ENCODE measurements around the gene ANKS1A. TPM values are rescaled to one million over a fixed set of nuclear protein-coding genes. Genes with fewer than 3 reads are reported as not detected.

Gene ANKS1A
- total RNA-seq, 2 experiments from 2014 or later = 6.4 to 6.9 TPM

- ChIA-PET POLR2A (no interaction called here), CTCF (no interaction called here)
- no peaks in the 10 kb centered on the region for H3K27me3 Mint-ChIP-seq
- no peaks in the 10 kb centered on the region for H3K27me3 ChIP-seq (ENCODE audit: control insufficient read depth in 1 of 2, insufficient read depth in 2 of 2, low read length in 2 of 2)
- ATAC-seq (ENCODE audit: poor library complexity) = no peak
- no peaks in the 10 kb centered on the region for H3K4me1 Mint-ChIP-seq (ENCODE audit: low read depth)
- H3K4me3 ChIP-seq (ENCODE audit: low read length) = no peak overlapping the region
- peaks cover 9% of the 10 kb centered on the region for H3K36me3 ChIP-seq (ENCODE audit: insufficient read depth, low read length)
- intact Hi-C loops (cut with DNase I, micrococcal nuclease) = no loop called here
- H3K4me3 Mint-ChIP-seq = no peak overlapping the region
- peaks cover 18% of the 10 kb centered on the region for H3K36me3 Mint-ChIP-seq (ENCODE audit: low read depth)
- H3K9me3 ChIP-seq (ENCODE audit: control insufficient read depth in 1 of 2, insufficient read depth in 1 of 2, low read length in 2 of 2) = no peaks in the 10 kb centered on the region
- no peak for DNase-seq
- no peak overlapping the region for H3K27ac ChIP-seq (ENCODE audit: low read depth in 1 of 2, low read length in 2 of 2)
- H3K9me3 Mint-ChIP-seq = no peaks in the 10 kb centered on the region
- H3K27ac Mint-ChIP-seq = no peak overlapping the region
- no peaks in the 10 kb centered on the region for H3K4me1 ChIP-seq (ENCODE audit: insufficient read depth, low read length)
- TF ChIP-seq CTCF (IDR thresholded peaks at IDR 0.05) = no peak
These were observed 203.5 kb downstream of the ANKS1A start for GRCh38 chr6:35092362-35093117.

DNA sequence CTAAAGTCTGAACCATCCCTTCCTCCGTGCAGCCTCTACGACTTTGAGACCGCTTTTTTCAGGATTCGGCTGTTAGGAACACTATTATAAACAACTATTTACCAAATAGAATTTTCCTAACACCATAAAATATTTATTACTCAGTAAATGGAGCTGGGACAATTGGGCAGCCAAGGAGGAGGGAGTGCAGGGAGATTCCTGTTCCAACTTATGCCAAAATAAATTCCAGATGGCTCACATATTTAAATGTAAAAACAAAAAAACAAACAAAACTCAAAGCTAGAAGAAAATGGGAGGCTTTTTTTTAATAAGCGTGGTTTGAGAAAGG lies 204.0 kb downstream of the ANKS1A start:
- Histone ChIP-seq H3K9me3 (ENCODE audit: control insufficient read depth in 1 of 2, insufficient read depth in 1 of 2, low read length in 2 of 2) (no peaks in the 10 kb centered on the region), H3K36me3 (ENCODE audit: insufficient read depth, low read length) (peaks cover 3% of the 10 kb centered on the region), H3K4me1 (ENCODE audit: insufficient read depth, low read length) (no peaks in the 10 kb centered on the region), H3K27me3 (ENCODE audit: control insufficient read depth in 1 of 2, insufficient read depth in 2 of 2, low read length in 2 of 2) (no peaks in the 10 kb centered on the region), H3K4me3 (ENCODE audit: low read length) (no peak overlapping the region), H3K27ac (ENCODE audit: low read depth in 1 of 2, low read length in 2 of 2) (no peak overlapping the region)
- intact Hi-C loops (cut with DNase I, micrococcal nuclease) = no loop called here
- ATAC-seq (ENCODE audit: poor library complexity) (no peak), DNase-seq (no peak)
- Mint-ChIP-seq H3K4me3 (no peak overlapping the region), H3K27ac (no peak overlapping the region), H3K4me1 (ENCODE audit: low read depth) (no peaks in the 10 kb centered on the region), H3K27me3 (no peaks in the 10 kb centered on the region), H3K9me3 (no peaks in the 10 kb centered on the region), H3K36me3 (ENCODE audit: low read depth) (peaks cover 12% of the 10 kb centered on the region)
- ChIA-PET POLR2A (no interaction called here), CTCF (no interaction called here)
- no peak for TF ChIP-seq CTCF (IDR thresholded peaks at IDR 0.05)

- peaks cover 2% of the 10 kb centered on the region for H3K36me3 ChIP-seq (ENCODE audit: insufficient read depth, low read length)
- no peak overlapping the region for H3K27ac ChIP-seq (ENCODE audit: low read depth in 1 of 2, low read length in 2 of 2)
- ChIA-PET POLR2A (no interaction called here), CTCF (no interaction called here)
- Mint-ChIP-seq H3K27ac (no peak overlapping the region), H3K4me3 (no peak overlapping the region), H3K4me1 (ENCODE audit: low read depth) (no peaks in the 10 kb centered on the region), H3K36me3 (ENCODE audit: low read depth) (peaks cover 5% of the 10 kb centered on the region), H3K27me3 (no peaks in the 10 kb centered on the region), H3K9me3 (no peaks in the 10 kb centered on the region)
- no peak for DNase-seq
- H3K4me3 ChIP-seq (ENCODE audit: low read length) = no peak overlapping the region
- intact Hi-C loops (cut with DNase I, micrococcal nuclease) = no loop called here
- no peaks in the 10 kb centered on the region for H3K9me3 ChIP-seq (ENCODE audit: control insufficient read depth in 1 of 2, insufficient read depth in 1 of 2, low read length in 2 of 2)
- ATAC-seq (ENCODE audit: poor library complexity) = no peak
- TF ChIP-seq CTCF (IDR thresholded peaks at IDR 0.05) = no peak
- H3K4me1 ChIP-seq (ENCODE audit: insufficient read depth, low read length) = no peaks in the 10 kb centered on the region
- no peaks in the 10 kb centered on the region for H3K27me3 ChIP-seq (ENCODE audit: control insufficient read depth in 1 of 2, insufficient read depth in 2 of 2, low read length in 2 of 2)
These were observed 204.7 kb downstream of the ANKS1A start for GRCh38 chr6:35093783-35094182.
